SK-N-SH treated with all-trans-retinoic acid at 6 μM for 48 hours (cell line): ENCODE results near the gene MRPS14.

Experiments
- ARNTL ChIP-seq: fragments of 450-650 bp; formaldehyde crosslinking; IDR thresholded peaks from 2 replicates; pipeline ENCODE4 v1.5.0; 2020; ENCODE audit warnings: low read depth, mild to moderate bottlenecking, moderate library complexity, borderline replicate concordance
- CSRNP3 ChIP-seq: fragments of 250-450 bp; sonication (Bioruptor Pico); IDR thresholded peaks from 2 replicates; pipeline ENCODE4 v1.5.1; 2021; ENCODE audit warnings: mild to moderate bottlenecking, moderate library complexity
- ESRRG ChIP-seq: fragments of 250-450 bp; sonication (Bioruptor Pico); IDR thresholded peaks from 2 replicates; pipeline ENCODE4 v1.6.1; 2021; ENCODE audit warnings: mild to moderate bottlenecking
- PATZ1 ChIP-seq: fragments of 250-450 bp; sonication (Bioruptor Pico); IDR thresholded peaks from 2 replicates; pipeline ENCODE4 v1.8.0; 2020; ENCODE audit warnings: mild to moderate bottlenecking, moderate library complexity, borderline replicate concordance
- RARB ChIP-seq: fragments of 250-450 bp; sonication (Bioruptor Pico); IDR thresholded peaks from 2 replicates; pipeline ENCODE4 v1.8.0; 2021; ENCODE audit warnings: mild to moderate bottlenecking, moderate library complexity
- ZC3H10 ChIP-seq: fragments of 250-450 bp; sonication (Bioruptor Pico); IDR thresholded peaks from 2 replicates; pipeline ENCODE4 v1.5.1; 2021; ENCODE audit warnings: mild to moderate bottlenecking, moderate library complexity
- ZFP3 ChIP-seq: fragments of 250-450 bp; sonication (Bioruptor Pico); IDR thresholded peaks from 2 replicates; pipeline ENCODE4 v1.5.0; 2020; ENCODE audit warnings: mild to moderate bottlenecking, moderate library complexity
- ZFP30 ChIP-seq: fragments of 450-650 bp; formaldehyde crosslinking; IDR thresholded peaks from 2 replicates; pipeline ENCODE4 v1.5.0; 2022; ENCODE audit warnings: mild to moderate bottlenecking, moderate library complexity

DNA sequence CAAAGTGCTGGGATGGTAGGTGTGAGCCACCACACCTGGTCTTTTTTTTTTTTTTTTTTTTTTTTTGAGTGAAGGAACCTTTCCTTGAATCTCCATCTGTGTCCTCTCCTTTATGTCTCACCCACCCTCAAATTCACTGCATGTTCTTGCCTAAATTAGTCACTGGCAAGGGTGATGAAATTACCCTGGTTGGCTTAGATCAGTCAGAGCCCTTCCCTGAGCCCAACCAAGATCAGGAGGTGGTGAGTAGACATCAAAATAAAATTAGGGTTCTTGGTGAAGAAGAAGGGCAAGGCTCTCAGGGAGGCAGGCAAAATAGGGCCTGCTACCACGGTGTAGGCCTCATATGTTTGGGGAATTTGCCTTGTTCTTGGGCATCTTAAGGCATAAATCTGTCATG lies 39.1 kb upstream of the MRPS14 start:
- TF ChIP-seq ZC3H10 (CRISPR knock-in tag) = no peak
- no peak for TF ChIP-seq CSRNP3
- no peak for TF ChIP-seq ARNTL (CRISPR knock-in tag)
- no peak for TF ChIP-seq ZFP30 (CRISPR knock-in tag)
- TF ChIP-seq PATZ1 (CRISPR knock-in tag) = no peak
- TF ChIP-seq ZFP3 (CRISPR knock-in tag) = no peak
- no peak for TF ChIP-seq ESRRG
- no peak for TF ChIP-seq RARB
